ENCODE data around the gene CCNT1.
"Not testable (repeated sequence)": the region's sequence is repeated elsewhere in the genome, so short reads cannot be mapped to it uniquely, and the experiment has no call there.

The CCNT1 gene

GRCh38 chr12:48680861-48681260 lies 35.6 kb downstream of the CCNT1 start:
- TF ChIP-seq CTCF (IDR thresholded peaks at IDR 0.05; ENCODE audit: low read depth, low read length) = no peak
- H3K4me3 ChIP-seq (replicated peaks in 1 of 2; ENCODE audit: low read depth in 2 of 2, low read length in 2 of 2) = peak overlapping the region; percentile 88 to 96
- no peak for DNase-seq (ENCODE audit: low read depth in 2 of 2)

- H3K4me3 ChIP-seq (replicated peaks in 1 of 2; ENCODE audit: low read depth in 2 of 2, low read length in 2 of 2) = no peak overlapping the region
- no peak for DNase-seq (ENCODE audit: low read depth in 2 of 2)
These were observed 37.8 kb downstream of the CCNT1 start for GRCh38 chr12:48678551-48679185.

GRCh38 chr12:48671231-48671856 lies 45.2 kb downstream of the CCNT1 start:
- peak in 1 of 2 donors; percentile 47 for DNase-seq (ENCODE audit: low read depth in 2 of 2)
- H3K4me3 ChIP-seq (replicated peaks in 1 of 2; ENCODE audit: low read depth in 2 of 2, low read length in 2 of 2) = no peak overlapping the region
- no peak for TF ChIP-seq CTCF (IDR thresholded peaks at IDR 0.05; ENCODE audit: low read depth, low read length)

More at GRCh38 chr12:48678551-48679185, 37.8 kb downstream of the CCNT1 start:
- TF ChIP-seq CTCF (IDR thresholded peaks at IDR 0.05; ENCODE audit: low read depth, low read length) = no peak

GRCh38 chr12:48668996-48669395 lies 47.5 kb downstream of the CCNT1 start:
- no peak for DNase-seq (ENCODE audit: low read depth in 2 of 2)
- TF ChIP-seq CTCF (IDR thresholded peaks at IDR 0.05; ENCODE audit: low read depth, low read length) = no peak
- no peak overlapping the region for H3K4me3 ChIP-seq (replicated peaks in 1 of 2; ENCODE audit: low read depth in 2 of 2, low read length in 2 of 2)

- no peak for DNase-seq (ENCODE audit: low read depth in 2 of 2)
- H3K4me3 ChIP-seq (replicated peaks in 1 of 2; ENCODE audit: low read depth in 2 of 2, low read length in 2 of 2) = no peak overlapping the region
- TF ChIP-seq CTCF (IDR thresholded peaks at IDR 0.05; ENCODE audit: low read depth, low read length) = no peak
These were observed 56.6 kb downstream of the CCNT1 start for GRCh38 chr12:48659863-48660262.

- DNase-seq (ENCODE audit: low read depth in 2 of 2) = no peak
- no peak overlapping the region for H3K4me3 ChIP-seq (replicated peaks in 1 of 2; ENCODE audit: low read depth in 2 of 2, low read length in 2 of 2)
These were observed 64.8 kb downstream of the CCNT1 start for GRCh38 chr12:48651681-48652080.

GRCh38 chr12:48645354-48645753 lies 71.2 kb downstream of the CCNT1 start:
- not testable (repeated sequence) for DNase-seq (ENCODE audit: low read depth in 2 of 2); H3K4me3 ChIP-seq (replicated peaks in 1 of 2; ENCODE audit: low read depth in 2 of 2, low read length in 2 of 2)

More at GRCh38 chr12:48651681-48652080, 64.8 kb downstream of the CCNT1 start:
- no peak for TF ChIP-seq CTCF (IDR thresholded peaks at IDR 0.05; ENCODE audit: low read depth, low read length)

Data from cardiac fibroblast (primary cell).